ENCODE data around the gene MTCL3.

MTCL3 gene

DNA sequence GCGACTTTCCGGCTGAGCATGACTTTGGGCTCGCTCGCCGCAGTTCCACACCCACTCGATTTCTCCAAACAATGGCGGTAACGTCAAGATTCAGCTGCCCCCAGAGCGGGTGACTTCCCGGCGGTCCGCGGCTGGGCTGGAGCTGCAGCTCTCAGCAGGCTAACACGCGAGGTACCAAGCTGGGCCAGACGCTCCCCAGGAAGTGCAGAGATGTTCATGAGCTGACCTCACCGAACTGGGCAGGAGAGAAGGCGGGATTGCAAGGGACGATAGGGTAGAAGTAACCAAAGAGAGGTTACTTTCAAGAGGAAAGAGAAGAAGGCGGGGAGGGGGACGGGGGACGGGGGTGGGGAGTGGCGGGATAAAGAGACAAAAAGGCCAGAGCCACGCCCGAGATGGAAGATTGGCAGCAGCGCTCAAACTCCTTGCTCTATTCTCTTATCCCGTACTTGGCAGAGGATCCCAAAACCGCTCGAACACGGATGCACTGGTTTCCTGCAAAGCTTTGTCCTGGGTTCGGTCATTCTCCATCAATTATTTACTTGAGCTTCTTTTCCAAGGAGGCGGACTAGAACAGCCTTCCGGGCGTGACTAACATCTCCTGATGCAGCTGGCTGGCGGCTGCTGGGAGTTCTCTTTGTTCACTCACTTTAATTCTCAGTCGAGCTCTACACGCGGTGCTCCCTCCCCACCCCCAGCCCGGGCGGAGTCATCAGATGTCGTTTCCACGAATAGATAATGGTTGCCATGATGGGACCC, at the start of gene MTCL3:
TSS of gene MTCL3 (minus strand) at position 626 of the 759 bp plus-strand sequence.
- DNase-seq: peak in 50 of 56 donors; percentile 7 to 86 (median 57)

DNA sequence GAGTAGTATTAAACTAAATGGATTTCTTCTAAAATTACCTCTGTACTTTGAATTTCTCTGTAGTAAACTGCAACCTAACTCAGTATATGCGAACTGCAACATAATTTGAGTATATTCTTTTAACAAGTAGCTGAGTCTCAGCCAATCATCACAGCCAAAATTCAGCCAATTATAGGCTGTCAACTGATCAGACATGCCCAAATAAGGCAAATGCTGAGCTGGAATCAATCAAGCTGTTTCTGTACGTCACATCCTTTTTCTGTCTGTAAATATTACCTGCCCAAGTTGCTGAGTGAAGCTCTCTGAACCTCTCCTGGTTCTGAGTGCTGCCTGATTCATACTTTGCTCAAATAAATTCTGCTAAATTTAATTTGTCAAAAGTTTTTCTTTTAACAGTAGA, 48.3 kb upstream of the MTCL3 start:
- DNase-seq: no peak

DNA sequence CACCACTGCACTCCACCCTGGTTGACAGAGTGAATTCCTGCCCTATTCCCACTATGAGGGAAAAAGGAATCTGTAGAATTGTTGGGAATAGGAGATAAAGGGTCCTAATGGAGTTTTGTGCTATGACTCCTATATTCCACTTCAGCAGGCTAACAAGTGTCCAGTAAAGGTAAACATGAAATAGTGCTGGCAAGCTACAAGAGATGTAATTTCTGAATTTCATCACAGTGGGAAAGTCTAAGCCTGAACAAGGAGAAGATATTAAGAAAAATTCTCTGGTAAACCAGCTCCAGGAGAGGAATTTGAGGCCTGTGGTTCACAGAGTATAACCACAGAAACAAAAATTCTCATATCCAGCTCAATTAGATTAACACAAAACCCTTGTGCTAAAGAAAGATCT, 47.5 kb upstream of the MTCL3 start:
- DNase-seq: no peak

DNA sequence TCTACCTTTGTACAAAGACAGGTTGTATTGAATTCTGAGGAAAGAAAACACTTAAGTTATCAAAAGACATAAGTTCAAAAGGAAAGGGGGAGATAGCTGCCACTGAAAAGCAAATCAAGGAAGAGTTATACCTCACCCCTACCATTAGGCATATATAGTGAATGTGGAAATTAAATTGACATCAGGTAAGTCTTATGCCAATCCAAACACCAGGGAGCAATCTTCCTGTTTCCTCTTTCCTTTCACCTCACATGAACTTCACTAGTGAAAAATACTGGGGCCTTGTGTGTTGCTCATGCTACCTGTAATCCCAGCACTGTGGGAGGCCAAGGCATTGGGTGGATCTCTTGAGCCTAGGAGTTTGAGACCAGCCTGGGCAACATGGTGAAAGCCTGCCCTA, 47.0 kb upstream of the MTCL3 start:
- no peak for DNase-seq

DNA sequence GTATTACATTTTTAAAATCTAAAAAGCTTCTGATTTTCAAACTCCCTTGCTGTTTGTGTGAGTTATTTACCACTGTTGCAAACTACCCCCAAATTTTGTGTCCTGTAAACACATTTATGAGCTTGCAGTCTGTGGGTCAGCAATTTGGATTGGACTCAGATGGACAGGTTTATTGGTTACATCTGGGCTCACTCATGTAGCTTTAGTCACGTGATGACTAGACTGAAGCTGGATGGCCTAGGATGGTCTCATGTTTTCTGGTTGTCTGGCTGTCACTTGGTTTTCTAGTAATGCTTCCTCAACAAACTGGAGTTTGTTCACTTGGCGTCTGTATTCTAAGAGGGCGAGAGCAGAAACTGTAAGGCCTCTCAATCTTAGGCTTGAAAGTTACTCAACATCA, 45.6 kb upstream of the MTCL3 start:
- no peak for DNase-seq

DNA sequence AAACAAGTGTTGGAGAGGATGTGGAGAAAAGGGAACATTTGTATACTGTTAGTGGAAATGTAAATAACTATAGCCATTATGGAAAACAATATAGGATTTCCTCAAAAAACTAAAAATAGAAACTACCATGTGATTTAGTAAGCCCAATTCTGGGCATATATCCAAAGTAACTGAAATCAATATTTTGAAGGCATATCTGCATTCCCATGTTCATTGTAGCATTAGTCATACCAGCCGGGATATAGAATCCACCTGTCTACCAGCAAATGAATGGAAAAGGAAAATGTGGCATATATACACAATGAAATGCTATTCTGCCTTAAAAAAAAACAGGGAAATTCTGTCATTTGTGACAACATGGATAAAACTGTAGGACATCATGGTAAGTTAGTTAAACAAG, 42.5 kb upstream of the MTCL3 start:
- no peak for DNase-seq

DNA sequence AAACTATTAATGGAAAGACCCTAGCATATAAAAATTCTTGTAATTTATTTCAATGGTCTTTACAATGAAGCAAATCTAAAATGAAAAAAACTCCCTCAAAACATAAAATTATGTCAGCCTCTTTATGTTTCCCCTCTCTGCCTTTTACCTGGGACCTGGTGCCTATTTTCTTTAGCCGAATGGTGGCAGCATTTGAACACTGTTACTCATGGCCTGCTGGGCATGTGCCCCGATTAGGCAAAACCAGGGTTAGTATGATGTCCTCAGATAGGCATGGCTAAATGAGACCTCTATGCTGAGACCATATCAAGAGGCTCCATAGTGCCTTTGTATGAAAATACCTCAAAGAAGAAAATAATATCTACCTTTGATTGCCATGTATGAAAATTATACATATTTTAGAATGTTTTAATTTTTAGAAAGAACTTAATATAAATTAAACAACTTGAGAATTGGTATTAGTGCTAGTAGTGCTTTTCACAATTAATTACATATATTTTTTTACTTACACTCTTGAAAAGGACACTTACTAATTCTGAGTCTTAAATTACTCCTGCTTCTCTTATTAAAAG, 35.4 kb upstream of the MTCL3 start:
- peak in 3 of 56 donors; percentile 1 to 17 (median 4) for DNase-seq

DNA sequence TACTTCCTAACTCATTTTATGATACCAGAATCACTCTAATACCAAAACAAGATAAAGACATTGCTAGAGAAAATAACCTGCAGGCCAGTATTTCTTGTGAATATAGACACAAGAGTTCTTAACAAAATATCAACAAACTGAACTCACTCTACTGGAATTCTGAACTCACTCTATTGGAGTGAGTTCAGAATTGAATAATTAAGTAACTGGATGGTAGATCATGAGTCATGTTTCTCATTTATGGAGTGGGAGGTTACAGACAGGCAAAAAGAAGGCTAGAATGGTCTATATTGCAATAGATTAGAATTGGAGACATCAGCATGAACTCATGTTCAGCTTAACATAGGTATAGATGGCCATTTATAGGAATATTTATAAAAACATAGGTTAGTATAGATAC, 31.3 kb upstream of the MTCL3 start:
- DNase-seq: no peak

DNA sequence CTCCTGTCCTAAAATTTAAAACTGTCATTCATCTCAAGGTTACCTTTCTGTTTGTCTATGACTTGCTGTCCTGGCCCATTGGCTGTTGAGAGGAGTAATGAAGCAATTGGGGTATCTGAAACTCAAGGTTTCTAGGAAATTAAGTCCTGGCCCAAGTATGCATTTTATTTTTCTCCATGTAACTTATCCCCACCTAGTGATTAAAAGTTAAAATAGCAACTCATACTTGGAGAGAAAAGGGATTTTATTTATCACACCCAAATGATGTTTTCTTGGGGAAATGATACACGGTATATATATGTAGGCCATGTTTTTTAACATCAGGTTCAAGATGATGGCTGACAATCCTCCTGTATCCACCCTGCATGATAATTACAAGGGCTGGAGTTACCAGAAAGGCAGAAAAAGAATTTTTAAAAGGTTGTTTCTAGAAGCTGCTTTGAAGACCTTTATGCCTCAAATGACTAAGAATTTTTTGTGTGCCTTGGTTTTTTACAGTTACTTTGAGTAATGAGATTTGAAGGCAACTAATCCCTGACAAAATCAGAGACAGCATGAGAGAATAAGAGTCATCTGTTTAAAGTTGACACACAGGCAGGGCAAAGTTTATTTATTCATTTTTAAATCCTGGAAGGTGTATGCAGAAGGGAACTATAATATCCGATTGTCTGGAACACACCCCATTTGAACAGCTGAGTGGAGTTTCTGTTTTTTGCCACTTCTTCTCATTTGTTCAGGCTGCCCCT, 28.9 kb upstream of the MTCL3 start:
- DNase-seq: no peak

DNA sequence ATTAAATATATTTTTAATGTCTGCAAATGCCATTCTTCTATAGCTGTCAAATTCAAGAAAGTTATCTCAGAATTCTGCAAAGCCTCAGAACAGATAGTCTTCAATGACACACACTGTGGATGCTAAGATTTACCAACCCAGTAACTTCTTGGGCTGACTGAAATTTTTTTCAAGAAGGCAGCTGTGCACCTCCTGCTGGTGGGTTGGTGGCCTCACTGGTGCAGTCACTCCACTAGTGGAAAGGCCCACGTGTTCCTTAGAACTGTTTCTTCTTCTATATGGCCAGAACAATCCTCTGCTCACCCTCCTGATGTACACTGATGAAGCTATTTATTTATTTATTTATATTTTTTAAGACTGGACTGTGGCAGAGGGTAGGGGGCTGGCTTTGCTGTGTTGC, 28.1 kb upstream of the MTCL3 start:
- no peak for DNase-seq

DNA sequence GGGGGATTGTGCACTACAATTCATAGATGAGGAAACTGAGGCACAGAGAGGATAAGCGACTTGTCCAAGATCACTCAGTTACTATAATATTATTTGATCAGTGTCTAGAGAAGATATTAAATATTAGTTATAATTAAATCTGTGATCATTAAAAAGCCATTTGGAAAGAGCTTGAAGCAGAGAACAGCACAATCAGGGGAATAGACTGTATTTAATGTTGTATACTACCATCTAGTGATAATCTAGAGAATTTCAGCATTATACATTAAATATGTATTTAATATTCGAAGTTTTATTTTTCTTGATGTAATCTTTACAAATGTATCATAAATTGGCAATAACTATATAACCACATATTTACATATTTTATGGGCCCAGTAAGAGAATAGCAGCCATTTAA, 20.1 kb upstream of the MTCL3 start:
- DNase-seq: no peak

DNA sequence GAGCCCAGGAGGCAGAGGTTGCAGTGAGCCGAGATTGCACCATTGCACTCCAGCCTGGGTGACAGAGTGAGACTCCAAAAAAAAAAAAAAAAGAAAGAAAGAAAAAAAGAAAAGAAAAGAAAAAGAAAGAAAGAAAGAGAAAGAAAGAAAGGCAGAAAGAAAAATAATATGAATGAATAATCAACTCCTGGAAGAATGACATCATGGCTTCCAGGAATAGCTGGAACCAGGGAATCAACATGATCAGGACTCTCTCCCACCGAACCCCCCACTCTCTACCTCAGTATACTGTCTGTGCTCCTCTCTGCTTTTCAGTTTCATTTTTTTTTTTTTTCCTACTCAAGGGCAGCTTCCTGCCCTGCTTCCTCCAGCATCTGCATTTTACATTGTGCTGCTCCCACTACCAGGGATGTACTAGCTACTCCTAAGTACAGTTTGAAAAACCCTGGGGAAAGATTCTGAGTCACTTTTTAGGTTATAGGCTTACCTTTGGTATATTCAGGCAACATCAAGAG, 19.7 kb upstream of the MTCL3 start:
- DNase-seq: no peak

DNA sequence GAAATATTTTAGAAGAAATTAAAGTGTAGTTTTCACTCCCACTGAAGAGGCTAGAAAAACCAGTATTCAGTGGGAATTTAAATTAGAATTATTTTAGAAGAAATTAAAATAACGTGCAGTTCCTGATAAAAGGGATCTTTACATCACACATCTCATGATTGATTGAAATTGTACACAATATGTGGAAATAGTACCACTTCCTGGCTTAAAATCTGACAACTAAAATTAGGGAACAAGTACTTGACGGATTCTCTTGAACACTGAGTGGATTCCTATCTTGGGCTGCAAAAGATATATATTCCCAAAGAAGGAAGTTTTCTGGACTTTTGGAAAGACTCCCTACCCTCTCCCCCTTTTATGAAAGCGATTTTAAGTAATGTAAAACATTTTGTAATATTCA, 14.6 kb upstream of the MTCL3 start:
- no peak for DNase-seq

DNA sequence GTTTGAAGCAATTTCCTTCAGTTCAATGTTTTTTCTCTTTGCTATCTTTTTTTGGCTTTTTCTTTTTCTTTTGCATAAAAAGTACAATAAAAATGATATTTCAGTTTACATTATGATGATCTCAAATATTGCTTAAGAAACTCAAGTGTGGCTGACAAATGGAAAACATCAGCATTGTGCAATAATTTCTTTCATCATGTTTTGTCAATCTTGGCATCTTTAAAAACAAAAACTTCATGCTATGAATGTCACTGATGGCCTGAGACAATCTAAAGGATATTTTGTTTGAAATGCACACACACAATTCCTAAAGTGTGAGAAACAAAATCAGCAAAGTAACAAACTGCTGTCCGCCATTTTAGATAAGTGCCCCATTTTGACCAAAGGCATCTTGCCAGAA, 13.9 kb upstream of the MTCL3 start:
- DNase-seq: no peak

DNA sequence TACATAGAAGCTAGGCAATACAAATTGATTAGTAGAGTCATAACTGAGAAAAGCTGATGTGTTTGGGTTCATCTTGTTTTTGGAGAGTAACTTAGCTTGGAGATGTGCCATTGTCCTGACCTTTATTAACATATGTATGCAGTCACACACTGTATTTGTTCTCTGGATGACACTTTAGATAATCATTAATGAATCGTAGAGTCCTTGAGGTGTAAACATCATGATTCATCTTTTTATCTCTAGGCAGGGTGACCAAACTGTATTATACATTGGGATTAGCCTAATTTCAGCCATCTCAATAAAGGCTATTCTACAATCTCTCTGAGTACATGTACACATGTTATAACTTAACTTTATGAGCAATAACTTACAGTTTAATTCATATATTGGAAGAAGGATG, 3.6 kb upstream of the MTCL3 start:
- no peak for DNase-seq

DNA sequence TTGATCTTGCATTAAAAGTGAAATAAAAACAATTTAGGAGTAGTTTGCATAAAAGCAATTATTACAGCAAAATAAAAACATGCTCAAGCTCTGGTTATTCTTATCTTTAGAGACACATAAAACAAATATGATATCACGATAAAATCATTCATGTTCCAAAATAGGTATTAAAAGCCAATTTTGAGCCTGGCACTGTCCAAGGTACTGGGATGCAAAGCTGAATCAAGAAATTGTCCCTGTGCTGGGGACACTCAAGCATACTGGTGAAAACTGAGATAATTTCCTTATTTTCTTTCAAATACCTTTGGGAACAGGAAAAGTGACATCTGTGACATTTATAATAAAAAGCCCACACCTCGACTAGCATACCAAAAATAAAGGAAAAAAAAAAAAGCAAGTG, 931 bp upstream of the MTCL3 start:
- DNase-seq: no peak

DNA sequence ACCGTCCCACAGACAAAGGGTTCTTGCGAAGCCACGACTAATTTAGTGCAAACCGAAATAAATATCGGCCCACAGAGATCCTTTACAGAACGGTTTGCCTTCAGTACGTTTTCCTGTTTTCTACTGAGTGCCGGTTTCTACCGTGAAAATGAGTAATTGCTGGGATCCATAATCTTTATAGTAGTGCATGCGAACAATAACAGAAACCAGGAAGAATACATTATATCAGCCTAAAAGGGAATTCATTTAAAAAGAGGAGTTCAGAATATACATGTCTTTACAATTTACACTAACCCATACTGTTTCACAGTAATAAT, 292 bp upstream of the MTCL3 start:
- DNase-seq: no peak

DNA sequence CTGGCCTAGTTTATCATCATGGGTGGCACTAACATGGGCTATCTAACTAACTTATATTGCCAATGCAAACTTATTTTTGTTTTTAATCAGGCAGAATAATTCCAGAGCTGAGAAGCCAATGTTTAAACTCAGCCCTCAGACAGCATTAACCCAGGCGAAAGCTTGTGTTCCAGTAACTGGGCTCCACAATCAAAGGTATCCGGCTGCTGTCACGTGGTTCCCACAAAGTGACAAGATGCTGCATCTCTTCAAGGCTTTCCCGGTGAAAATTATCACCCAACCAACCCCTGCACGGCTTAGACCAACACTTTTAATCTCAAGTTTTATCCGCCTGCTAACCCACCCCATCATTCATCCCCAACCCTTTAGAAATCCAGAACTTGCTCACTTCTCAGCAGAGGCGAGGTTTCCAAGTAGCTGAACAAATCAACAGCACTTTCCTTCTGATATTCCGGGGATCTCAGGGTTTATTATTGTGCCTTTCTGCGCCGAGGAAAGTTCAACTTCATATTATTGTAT, 885 bp downstream of the MTCL3 start:
- DNase-seq: peak in 22 of 56 donors; percentile 0 to 48 (median 14)

DNA sequence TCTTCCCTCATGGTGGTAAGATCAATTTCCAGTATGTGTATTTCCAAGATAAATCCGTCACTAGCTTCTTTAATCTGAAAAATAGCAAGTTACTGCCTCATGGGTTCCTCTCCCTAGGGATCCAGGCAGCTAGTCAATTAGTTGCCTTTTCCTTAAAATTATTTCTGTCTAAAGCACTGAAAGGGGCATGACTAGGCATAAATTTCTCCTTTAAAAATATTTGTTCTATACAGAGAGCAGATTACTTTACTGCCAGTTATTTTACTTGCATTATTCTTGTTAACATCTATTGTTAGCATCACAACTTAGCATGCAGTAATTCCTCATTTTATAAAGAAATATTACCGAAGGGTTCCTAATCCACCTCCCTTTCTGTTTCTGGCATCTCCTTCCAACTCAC, 1.4 kb downstream of the MTCL3 start:
- DNase-seq: no peak

DNA sequence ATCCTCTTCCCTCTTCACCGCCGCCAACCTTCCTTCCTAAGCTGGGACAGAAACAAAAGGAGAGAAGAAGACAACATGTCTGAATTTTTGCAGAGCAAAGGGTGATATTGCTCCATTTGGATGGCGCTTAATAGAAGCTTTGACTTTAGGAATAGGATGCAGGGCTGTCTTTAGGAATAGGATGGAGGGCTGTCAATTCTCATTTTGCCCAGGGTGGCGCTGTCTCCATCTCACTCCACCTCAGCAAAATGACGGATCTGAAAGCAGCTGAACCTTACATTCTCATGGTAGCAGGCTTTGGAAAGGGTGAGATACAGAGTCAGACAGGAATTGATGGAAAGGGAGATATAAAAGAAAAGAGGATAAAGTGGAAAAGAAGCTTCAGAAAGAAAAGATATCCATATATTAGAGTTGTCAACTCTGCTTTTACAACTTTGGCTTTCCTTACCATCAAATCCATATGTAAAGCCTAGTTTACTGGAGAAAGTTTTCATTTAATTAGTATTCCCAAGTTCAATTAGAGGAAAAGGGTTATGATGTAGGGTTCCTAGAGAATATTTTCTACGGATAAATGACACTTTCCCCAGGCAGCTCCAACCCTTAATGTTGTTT, 2.4 kb downstream of the MTCL3 start:
- DNase-seq: peak in 41 of 56 donors; percentile 10 to 88 (median 67)

DNA sequence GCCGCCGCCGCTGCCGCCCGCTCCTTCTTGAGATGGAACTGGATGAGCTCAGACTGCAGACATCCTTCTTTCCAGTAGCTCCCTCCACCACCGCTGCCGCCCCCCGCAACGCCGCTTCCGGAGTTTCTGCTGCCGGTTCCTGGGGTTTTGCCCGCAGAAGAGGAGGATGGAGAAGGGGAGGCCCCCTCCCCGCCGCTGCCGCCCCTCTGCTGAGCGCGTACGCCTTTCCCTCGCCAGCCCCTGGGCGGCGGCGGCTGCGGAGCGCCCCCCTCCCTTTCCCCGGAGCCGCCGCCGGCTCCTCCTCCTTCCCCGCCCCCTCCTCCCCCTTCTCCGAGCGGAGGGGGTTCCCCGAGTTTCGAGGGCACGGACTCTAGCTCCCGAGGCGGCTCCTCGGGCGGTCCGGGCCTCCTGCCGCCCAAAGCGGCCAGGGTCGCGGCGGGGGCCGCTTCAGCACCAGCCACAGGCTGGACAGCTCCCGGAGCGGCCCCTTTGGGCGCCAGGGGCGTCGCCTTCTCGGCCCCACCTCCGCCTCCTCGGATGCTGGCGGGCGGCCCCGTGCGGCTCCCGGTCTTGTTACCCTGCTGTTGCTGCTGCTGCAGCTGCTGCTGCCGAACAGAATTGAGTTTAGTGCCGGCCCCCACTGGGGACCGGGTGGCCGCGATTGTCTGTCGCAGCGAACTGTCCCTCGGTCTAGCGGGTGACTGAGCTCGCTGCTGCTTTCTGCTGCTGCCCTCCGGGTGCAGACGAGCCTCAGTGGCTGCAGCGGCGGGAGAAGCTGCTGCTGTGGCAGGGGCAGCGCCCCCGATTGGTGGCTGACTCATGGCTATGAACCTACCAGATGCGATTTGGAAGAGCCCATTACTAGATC, 3.1 kb downstream of the MTCL3 start:
- DNase-seq: peak in 55 of 56 donors; percentile 10 to 92 (median 82)
